ENCODE measurements around the gene HOXD8. TPM values are rescaled to one million over a fixed set of nuclear protein-coding genes. Genes with fewer than 3 reads are reported as not detected.

HOXD8 gene
- polyA plus RNA-seq, 3 donors, result 0.84 to 8.8 (median 6.3) TPM

- no peak within 1 kb of the TSS for H3K27ac ChIP-seq (ENCODE audit: low read depth, low read length)
- WGBS, 3 donors, result 2 to 3% (median 2%) methylated on average over 54 to 84 of the region's 84 CpGs
Observed at GRCh38 chr2:176122683-176123410, 6.7 kb upstream of the HOXD8 start, which contains the start of gene HOXD9. HOXD9 (plus strand) TSS chr2:176122719; CDS start chr2:176122769, 50 bp downstream.

GRCh38 chr2:176123411-176124109, 5.9 kb upstream of the HOXD8 start:
- 6 to 14% (median 7%) methylated on average over 40 of the region's 40 CpGs for WGBS, 3 donors
- no peak overlapping the region for H3K27ac ChIP-seq (ENCODE audit: low read depth, low read length)

- H3K27ac ChIP-seq (ENCODE audit: low read depth, low read length), result no peak overlapping the region
Observed at GRCh38 chr2:176124110-176124946, 5.2 kb upstream of the HOXD8 start.

GRCh38 chr2:176124947-176125771, 4.3 kb upstream of the HOXD8 start:
- WGBS, 3 donors, result 19 to 62% (median 46%) methylated on average over 9 of the region's 9 CpGs
- no peak overlapping the region for H3K27ac ChIP-seq (ENCODE audit: low read depth, low read length)

More at GRCh38 chr2:176124110-176124946, 5.2 kb upstream of the HOXD8 start:
- 12 to 44% (median 24%) methylated on average over 34 of the region's 34 CpGs for WGBS, 3 donors

GRCh38 chr2:176125772-176126054, 3.8 kb upstream of the HOXD8 start:
- no peak overlapping the region for H3K27ac ChIP-seq (ENCODE audit: low read depth, low read length)
- WGBS, 3 donors, result 10 to 52% (median 37%) methylated on average over 6 of the region's 6 CpGs

- WGBS, 3 donors, result 3 to 7% (median 4%) methylated on average over 13 of the region's 13 CpGs
- H3K27ac ChIP-seq (ENCODE audit: low read depth, low read length), result no peak overlapping the region
Observed at GRCh38 chr2:176126929-176127773, 2.4 kb upstream of the HOXD8 start.

- 17 to 41% (median 29%) methylated on average over 4 of the region's 4 CpGs for WGBS, 3 donors
- H3K27ac ChIP-seq (ENCODE audit: low read depth, low read length), result no peak overlapping the region
Observed at GRCh38 chr2:176127774-176128072, 1.8 kb upstream of the HOXD8 start.

- WGBS, 3 donors, result 10 to 17% (median 12%) methylated on average over 40 to 49 of the region's 49 CpGs
- no peak overlapping the region for H3K27ac ChIP-seq (ENCODE audit: low read depth, low read length)
Observed at GRCh38 chr2:176128172-176128981, 1.1 kb upstream of the HOXD8 start.

GRCh38 chr2:176129813-176130146, 275 bp downstream of the HOXD8 start:
- 1 to 3% (median 2%) methylated on average over 22 to 43 of the region's 43 CpGs for WGBS, 3 donors
- no peak overlapping the region for H3K27ac ChIP-seq (ENCODE audit: low read depth, low read length)

GRCh38 chr2:176130147-176130956, 847 bp downstream of the HOXD8 start:
- no peak overlapping the region for H3K27ac ChIP-seq (ENCODE audit: low read depth, low read length)
- WGBS, 3 donors, result 1 to 3% (median 2%) methylated on average over 86 to 100 of the region's 100 CpGs

GRCh38 chr2:176130957-176131847, 1.7 kb downstream of the HOXD8 start:
- H3K27ac ChIP-seq (ENCODE audit: low read depth, low read length), result no peak overlapping the region
- 13 to 17% (median 14%) methylated on average over 15 of the region's 15 CpGs for WGBS, 3 donors

- WGBS, 3 donors, result 21 to 30% (median 24%) methylated on average over 4 of the region's 4 CpGs
Observed at GRCh38 chr2:176131848-176132158, 2.3 kb downstream of the HOXD8 start.

GRCh38 chr2:176132205-176133171, 3.0 kb downstream of the HOXD8 start:
- WGBS, 3 donors, result 11 to 29% (median 13%) methylated on average over 33 of the region's 33 CpGs
- no peak overlapping the region for H3K27ac ChIP-seq (ENCODE audit: low read depth, low read length)

More at GRCh38 chr2:176131848-176132158, 2.3 kb downstream of the HOXD8 start:
- H3K27ac ChIP-seq (ENCODE audit: low read depth, low read length), result no peak overlapping the region

GRCh38 chr2:176133389-176133788, 3.9 kb downstream of the HOXD8 start:
- H3K27ac ChIP-seq (ENCODE audit: low read depth, low read length), result no peak overlapping the region
